IMR-90 (cell line): ENCODE measurements around the gene KLF11. TPM values are rescaled to one million over a fixed set of nuclear protein-coding genes. Genes with fewer than 3 reads are reported as not detected.

Experiments
- ATAC-seq: fragments of 200-7000 bp; cut with Tn5 transposase; 2 replicates; pipeline ENCODE4 v1.9.1; 2020; ENCODE audit warnings: low read depth, mild to moderate bottlenecking, moderate library complexity
- BruUV-seq: library from RNA; stranded (reverse); fragments of 400-500 nt; replicated peaks from 2 replicates; lab custom pipeline; 2021; lab: Mats Ljungman, UMichigan
- CTCF ChIA-PET: fragments of 300-600 bp; formaldehyde crosslinking; extraction: SDS; loops from one replicate; lab custom pipeline; 2021; ENCODE audit warnings: antibody characterized with exemption; lab: Yijun Ruan, JAX
- POLR2A ChIA-PET: fragments of 300-600 bp; sonication (Branson Sonifier 250); formaldehyde crosslinking; loops from one replicate; lab custom pipeline; 2022; ENCODE audit warnings: antibody characterized with exemption; ENCODE audit not compliant: unreplicated experiment; lab: Charles Lee
- DNase-seq: peaks from one replicate; pipeline ENCODE4 v3.0.0; 2013
- H2AFZ ChIP-seq: replicated peaks from 2 replicates; pipeline ENCODE3; 2013; ENCODE audit warnings: low read length, mild to moderate bottlenecking; ENCODE audit not compliant: poor library complexity
- H2AK5ac ChIP-seq: 2 replicates; pipeline ENCODE4 v1.6.1; 2013; ENCODE audit warnings: low read depth, low read length, inconsistent platforms
- H2AK9ac ChIP-seq: replicated peaks from 2 replicates; pipeline ENCODE3; 2013; ENCODE audit warnings: mild to moderate bottlenecking, low read depth, low read length, moderate library complexity; ENCODE audit not compliant: poor library complexity
- H2BK120ac ChIP-seq: 2 replicates; pipeline ENCODE4 v1.6.1; 2013; ENCODE audit warnings: low read depth, low read length, inconsistent platforms
- H2BK15ac ChIP-seq: 3 replicates; pipeline ENCODE4 v1.6.1; 2013; ENCODE audit warnings: low read depth, low read length, inconsistent platforms
- H2BK20ac ChIP-seq: 2 replicates; pipeline ENCODE4 v1.6.1; 2013; ENCODE audit warnings: low read depth, mild to moderate bottlenecking, inconsistent platforms, low read length, moderate library complexity
- H2BK5ac ChIP-seq: 2 replicates; pipeline ENCODE4 v1.6.1; 2013; ENCODE audit warnings: mild to moderate bottlenecking, low read depth, low read length, inconsistent platforms; ENCODE audit not compliant: poor library complexity, severe bottlenecking
- H3K14ac ChIP-seq: replicated peaks from 2 replicates; pipeline ENCODE4 v1.6.1; 2013; ENCODE audit warnings: low read depth, low read length, inconsistent platforms
- H3K18ac ChIP-seq: 2 replicates; pipeline ENCODE4 v1.6.1; 2013; ENCODE audit warnings: low read depth, low read length, control low read depth
- H3K23ac ChIP-seq: 2 replicates; pipeline ENCODE4 v1.6.1; 2013; ENCODE audit warnings: low read depth, low read length, inconsistent platforms
- H3K27ac ChIP-seq: 2 replicates; pipeline ENCODE4 v1.5.1; 2013; ENCODE audit warnings: mild to moderate bottlenecking, control low read depth, low read length; ENCODE audit not compliant: insufficient read depth
- H3K27me3 ChIP-seq: 2 replicates; pipeline ENCODE4 v1.6.1; 2013; ENCODE audit warnings: low read length; ENCODE audit not compliant: control insufficient read depth, insufficient read depth
- H3K36me3 ChIP-seq: 2 replicates; pipeline ENCODE4 v1.6.1; 2013; ENCODE audit warnings: low read length, mixed read lengths; ENCODE audit not compliant: control insufficient read depth, insufficient read depth
- H3K4ac ChIP-seq: 2 replicates; pipeline ENCODE4 v1.6.1; 2013; ENCODE audit warnings: low read depth, low read length, inconsistent platforms
- H3K4me1 ChIP-seq: 2 replicates; pipeline ENCODE4 v1.6.1; 2013; ENCODE audit warnings: low read length, mixed read lengths; ENCODE audit not compliant: control insufficient read depth, insufficient read depth
- H3K4me2 ChIP-seq: 2 replicates; pipeline ENCODE4 v1.6.1; 2013; ENCODE audit warnings: low read depth, mild to moderate bottlenecking, control low read depth, low read length, moderate library complexity
- H3K4me3 ChIP-seq: 2 replicates; pipeline ENCODE4 v1.5.1; 2013; ENCODE audit warnings: low read depth, mild to moderate bottlenecking, control low read depth, low read length, moderate library complexity; ENCODE audit not compliant: insufficient read depth
- H3K56ac ChIP-seq: 2 replicates; pipeline ENCODE4 v1.6.1; 2013; ENCODE audit warnings: low read length, inconsistent platforms; ENCODE audit not compliant: insufficient read depth; ENCODE audit errors: extremely low read depth
- H3K79me1 ChIP-seq, 2 experiments: 2 replicates each; pipeline ENCODE4 v1.6.1; 2013; ENCODE audit warnings: low read length in 2 of 2, inconsistent platforms in 1 of 2, low read depth in 1 of 2
- H3K9ac ChIP-seq: 2 replicates; pipeline ENCODE4 v1.6.1; 2013; ENCODE audit warnings: low read depth, low read length, control low read depth
- H3K9me1 ChIP-seq: 2 replicates; pipeline ENCODE4 v1.6.1; 2013; ENCODE audit warnings: low read length, inconsistent platforms; ENCODE audit not compliant: insufficient read depth
- H3K9me3 ChIP-seq: 2 replicates; pipeline ENCODE4 v1.6.1; 2013; ENCODE audit warnings: low read length; ENCODE audit not compliant: control insufficient read depth, insufficient read depth
- H4K20me1 ChIP-seq: 2 replicates; pipeline ENCODE4 v1.6.1; 2013; ENCODE audit warnings: low read length, inconsistent platforms; ENCODE audit not compliant: insufficient read depth
- H4K5ac ChIP-seq: 2 replicates; pipeline ENCODE4 v1.6.1; 2013; ENCODE audit warnings: mild to moderate bottlenecking, low read depth, low read length, control low read depth
- H4K8ac ChIP-seq, 2 experiments: 2 replicates each; pipeline ENCODE4 v1.6.1; 2013; ENCODE audit warnings: low read depth in 2 of 2, low read length in 2 of 2, control low read depth in 1 of 2, inconsistent platforms in 1 of 2
- H4K91ac ChIP-seq: 2 replicates; pipeline ENCODE4 v1.6.1; 2013; ENCODE audit warnings: low read depth, low read length, inconsistent platforms; ENCODE audit not compliant: insufficient read depth
- BHLHE40 ChIP-seq: fragments of 150-350 bp; IDR thresholded peaks from 2 replicates; pipeline ENCODE4 v1.6.1; 2016; ENCODE audit warnings: mild to moderate bottlenecking, low read depth, low read length
- CEBPB ChIP-seq: IDR thresholded peaks from 2 replicates; pipeline ENCODE4 v1.6.1; 2012; ENCODE audit warnings: low read depth, low read length, improper control_type of control experiment
- CHD1 ChIP-seq: IDR thresholded peaks from 2 replicates; pipeline ENCODE4 v1.6.1; 2012; ENCODE audit warnings: low read depth, low read length, improper control_type of control experiment
- FOS ChIP-seq: fragments of 150-350 bp; IDR thresholded peaks from 2 replicates; pipeline ENCODE4 v1.6.1; 2016; ENCODE audit warnings: low read depth, low read length
- MAFK ChIP-seq: IDR thresholded peaks from 2 replicates; pipeline ENCODE4 v1.6.1; 2012; ENCODE audit warnings: low read depth, low read length, improper control_type of control experiment
- MAZ ChIP-seq: IDR thresholded peaks from 2 replicates; pipeline ENCODE4 v1.6.1; 2012; ENCODE audit warnings: low read depth, mild to moderate bottlenecking, low read length, improper control_type of control experiment, moderate library complexity, borderline replicate concordance
- MXI1 ChIP-seq: IDR thresholded peaks from 2 replicates; pipeline ENCODE4 v1.6.1; 2012; ENCODE audit warnings: low read depth, mild to moderate bottlenecking, low read length, moderate library complexity, borderline replicate concordance
- NFE2L2 ChIP-seq: fragments of 150-350 bp; IDR thresholded peaks from 2 replicates; pipeline ENCODE4 v1.6.1; 2016; ENCODE audit warnings: low read depth, mild to moderate bottlenecking, low read length
- POLR2A ChIP-seq: IDR thresholded peaks from 2 replicates; pipeline ENCODE4 v1.6.1; 2012; ENCODE audit warnings: mild to moderate bottlenecking, low read depth, low read length
- RAD21 ChIP-seq: IDR thresholded peaks from 2 replicates; pipeline ENCODE4 v1.6.1; 2012; ENCODE audit warnings: low read length, improper control_type of control experiment
- RCOR1 ChIP-seq: IDR thresholded peaks from 2 replicates; pipeline ENCODE4 v1.6.1; 2012; ENCODE audit warnings: mild to moderate bottlenecking, low read length, improper control_type of control experiment; ENCODE audit not compliant: insufficient replicate concordance
- RFX5 ChIP-seq: IDR thresholded peaks from 2 replicates; pipeline ENCODE4 v1.8.0; 2012; ENCODE audit warnings: low read depth, mild to moderate bottlenecking, low read length, moderate library complexity
- SMC3 ChIP-seq: fragments of 150-350 bp; IDR thresholded peaks from 2 replicates; pipeline ENCODE4 v1.6.1; 2016; ENCODE audit warnings: low read depth, mild to moderate bottlenecking, antibody characterized with exemption, low read length, moderate library complexity
- WGBS, 2 experiments: methylation state at CpG; one replicate each; pipeline versions ENCODE4 v1.1.5 to v1.1.7; 2013; ENCODE audit warnings: missing lambda C conversion rate in 2 of 2; ENCODE audit not compliant: insufficient read length in 1 of 2; ENCODE audit errors: extremely low coverage in 2 of 2; 5-methylcytosine and 5-hydroxymethylcytosine counted together
- dilution Hi-C: fragments of 300-500 bp; cut with HindIII; formaldehyde crosslinking; loops from one replicate; pipeline ENCODE4 v1.14.3; 2018; ENCODE audit warnings: low sequenced_read_pairs; ENCODE audit not compliant: unreplicated experiment
- in situ Hi-C: fragments of 300-500 bp; cut with MboI; formaldehyde crosslinking; loops from 3 replicates; pipeline ENCODE4 v1.14.3; 2019; ENCODE audit warnings: low sequenced_read_pairs, inconsistent platforms, mixed read lengths
- intact Hi-C: fragments of 100-400 bp; cut with micrococcal nuclease; formaldehyde crosslinking; loops from 2 replicates; pipeline ENCODE4 v1.10.0; 2022
- polyA plus RNA-seq, 3 experiments: library from polyadenylated mRNA; depleted of rRNA; stranded (reverse); fragments of >200 nt; gene quantifications; 2 replicates each; pipeline ENCODE4 v1.2.3, GENCODE V29; 2012; ENCODE audit warnings: low replicate concordance in 1 of 3
- total RNA-seq: library from RNA; depleted of rRNA; stranded (reverse); fragments of >200 nt; gene quantifications from 2 replicates; pipeline ENCODE4 v1.2.3, GENCODE V29; 2012
- TF ChIP-seq, protein P1 (sequence below): fragments of 150-350 bp; IDR thresholded peaks from 2 replicates; pipeline ENCODE4 v1.6.1; 2016; ENCODE audit warnings: low read depth, mild to moderate bottlenecking, low read length, moderate library complexity, borderline replicate concordance
- TF ChIP-seq, protein P2 (sequence below): conservative IDR thresholded peaks from 2 replicates; pipeline ENCODE4 v1.5.1; 2012; ENCODE audit warnings: mild to moderate bottlenecking, low read depth, low read length, improper control_type of control experiment
- TF ChIP-seq, protein P3 (sequence below): fragments of 150-350 bp; IDR thresholded peaks from 2 replicates; pipeline ENCODE4 v1.6.1; 2017; ENCODE audit warnings: mild to moderate bottlenecking, antibody characterized with exemption, low read length, low read depth

KLF11 gene
- total and polyA plus RNA-seq, 2 of the 4 experiments (the other 2 are of a cell fraction) = 2.0 to 2.4 TPM

DNA sequence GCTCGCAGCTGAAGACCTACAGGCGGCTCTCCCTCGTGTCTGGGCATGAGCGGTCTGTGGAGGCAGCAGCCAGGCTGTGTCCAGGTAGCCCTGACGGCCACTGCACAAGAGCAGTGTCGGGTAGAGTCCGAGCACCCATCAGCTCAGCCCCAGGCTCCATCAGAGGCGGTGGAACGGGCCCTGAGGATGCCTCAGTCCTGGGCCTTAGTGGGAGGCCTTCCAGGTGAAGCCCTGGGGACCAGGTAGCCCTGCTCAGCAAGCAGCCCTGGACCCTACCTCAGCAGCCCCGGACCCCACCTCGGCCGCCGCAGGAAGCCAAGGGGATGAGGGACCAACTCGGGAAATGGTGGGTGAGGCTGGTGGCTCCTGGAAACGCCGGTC, 21.3 kb upstream of the KLF11 start:
- in situ Hi-C loops (no loop called here), dilution Hi-C loops (no loop called here), intact Hi-C loops (no loop called here)
- Histone ChIP-seq H3K9me1 (0 out of 2 replicates have a peak, but pooled peaks cover 6% of the 10 kb centered on the region), H3K36me3 (no peaks in the 10 kb centered on the region), H3K9ac (no peak overlapping the region), H3K14ac (no peak overlapping the region), H2BK20ac (no peak overlapping the region), H2AFZ (no peak overlapping the region), H3K27ac (no peak overlapping the region), H3K4ac (no peak overlapping the region), H2BK15ac (no peak overlapping the region), H2AK9ac (no peak overlapping the region), H3K79me1 (no peaks in the 10 kb centered on the region), H4K5ac (no peak overlapping the region), H2BK120ac (no peak overlapping the region), H3K27me3 (peaks cover 8% of the 10 kb centered on the region; the same call in 1 of the 2 replicates), H4K20me1 (no peaks in the 10 kb centered on the region), H3K56ac (no peak overlapping the region), H3K23ac (no peak overlapping the region), H3K4me1 (peaks cover 2% of the 10 kb centered on the region; the same call in 1 of the 2 replicates), H2AK5ac (no peak overlapping the region), H3K18ac (no peak overlapping the region), H3K4me3 (no peak overlapping the region), H3K9me3 (peaks cover 5% of the 10 kb centered on the region), H2BK5ac (no peak overlapping the region), H3K4me2 (no peak overlapping the region), H4K91ac (no peak overlapping the region), H4K8ac (no peak overlapping the region)
- WGBS, 2 experiments = 86% methylated on average over 6 of the region's 16 CpGs; no CpG with 5 or more reads in 1 of the 2 experiments
- no peak for DNase-seq
- ATAC-seq = no peak
- ChIA-PET POLR2A (no interaction called here), CTCF (no interaction called here)
- TF ChIP-seq MXI1 (no peak), CHD1 (no peak), CEBPB (no peak), NFE2L2 (no peak), RCOR1 (no peak), MAFK (no peak), RAD21 (no peak), FOS (no peak), SMC3 (no peak), POLR2A (no peak), RFX5 (no peak), MAZ (no peak), BHLHE40 (no peak)
- TF ChIP-seq, protein P1, sequence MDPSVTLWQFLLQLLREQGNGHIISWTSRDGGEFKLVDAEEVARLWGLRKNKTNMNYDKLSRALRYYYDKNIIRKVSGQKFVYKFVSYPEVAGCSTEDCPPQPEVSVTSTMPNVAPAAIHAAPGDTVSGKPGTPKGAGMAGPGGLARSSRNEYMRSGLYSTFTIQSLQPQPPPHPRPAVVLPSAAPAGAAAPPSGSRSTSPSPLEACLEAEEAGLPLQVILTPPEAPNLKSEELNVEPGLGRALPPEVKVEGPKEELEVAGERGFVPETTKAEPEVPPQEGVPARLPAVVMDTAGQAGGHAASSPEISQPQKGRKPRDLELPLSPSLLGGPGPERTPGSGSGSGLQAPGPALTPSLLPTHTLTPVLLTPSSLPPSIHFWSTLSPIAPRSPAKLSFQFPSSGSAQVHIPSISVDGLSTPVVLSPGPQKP = no peak
- TF ChIP-seq, protein P2, sequence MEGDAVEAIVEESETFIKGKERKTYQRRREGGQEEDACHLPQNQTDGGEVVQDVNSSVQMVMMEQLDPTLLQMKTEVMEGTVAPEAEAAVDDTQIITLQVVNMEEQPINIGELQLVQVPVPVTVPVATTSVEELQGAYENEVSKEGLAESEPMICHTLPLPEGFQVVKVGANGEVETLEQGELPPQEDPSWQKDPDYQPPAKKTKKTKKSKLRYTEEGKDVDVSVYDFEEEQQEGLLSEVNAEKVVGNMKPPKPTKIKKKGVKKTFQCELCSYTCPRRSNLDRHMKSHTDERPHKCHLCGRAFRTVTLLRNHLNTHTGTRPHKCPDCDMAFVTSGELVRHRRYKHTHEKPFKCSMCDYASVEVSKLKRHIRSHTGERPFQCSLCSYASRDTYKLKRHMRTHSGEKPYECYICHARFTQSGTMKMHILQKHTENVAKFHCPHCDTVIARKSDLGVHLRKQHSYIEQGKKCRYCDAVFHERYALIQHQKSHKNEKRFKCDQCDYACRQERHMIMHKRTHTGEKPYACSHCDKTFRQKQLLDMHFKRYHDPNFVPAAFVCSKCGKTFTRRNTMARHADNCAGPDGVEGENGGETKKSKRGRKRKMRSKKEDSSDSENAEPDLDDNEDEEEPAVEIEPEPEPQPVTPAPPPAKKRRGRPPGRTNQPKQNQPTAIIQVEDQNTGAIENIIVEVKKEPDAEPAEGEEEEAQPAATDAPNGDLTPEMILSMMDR = no peak
- TF ChIP-seq, protein P3, sequence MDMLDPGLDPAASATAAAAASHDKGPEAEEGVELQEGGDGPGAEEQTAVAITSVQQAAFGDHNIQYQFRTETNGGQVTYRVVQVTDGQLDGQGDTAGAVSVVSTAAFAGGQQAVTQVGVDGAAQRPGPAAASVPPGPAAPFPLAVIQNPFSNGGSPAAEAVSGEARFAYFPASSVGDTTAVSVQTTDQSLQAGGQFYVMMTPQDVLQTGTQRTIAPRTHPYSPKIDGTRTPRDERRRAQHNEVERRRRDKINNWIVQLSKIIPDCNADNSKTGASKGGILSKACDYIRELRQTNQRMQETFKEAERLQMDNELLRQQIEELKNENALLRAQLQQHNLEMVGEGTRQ = no peak
- no TSS peak for BruUV-seq
